ENCODE results near the gene PRKCH. TPM values are rescaled to one million over a fixed set of nuclear protein-coding genes. Genes with fewer than 3 reads are reported as not detected.
A peak's percentile ranks its signal among the peaks of the same experiment; 100 is the strongest.

Gene PRKCH
- total RNA-seq, 1 donor from 2014 or later, result 9.0 TPM

DNA sequence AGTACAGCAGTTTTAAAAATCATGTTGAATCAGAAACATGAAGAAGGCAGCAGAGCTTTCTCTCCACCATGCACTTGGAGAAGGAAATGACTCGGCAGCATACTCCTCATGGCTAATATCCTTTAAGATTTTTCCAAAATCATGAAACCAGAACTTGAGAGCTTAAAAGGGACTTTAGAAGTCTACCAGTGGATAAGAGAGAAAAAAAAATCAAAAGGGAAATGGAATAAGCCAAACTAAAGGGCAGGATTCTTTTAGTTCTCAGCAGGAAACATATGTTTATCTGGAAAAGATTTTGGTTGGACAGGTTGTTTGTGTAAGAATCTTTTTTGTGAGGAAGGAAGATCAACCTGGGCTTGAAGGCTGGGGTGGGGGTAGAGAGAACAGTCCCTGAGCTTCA is 111.8 kb downstream of the PRKCH start:
- H3K36me3 Mint-ChIP-seq, result peaks cover 2% of the 10 kb centered on the region
- TF ChIP-seq, protein P1, sequence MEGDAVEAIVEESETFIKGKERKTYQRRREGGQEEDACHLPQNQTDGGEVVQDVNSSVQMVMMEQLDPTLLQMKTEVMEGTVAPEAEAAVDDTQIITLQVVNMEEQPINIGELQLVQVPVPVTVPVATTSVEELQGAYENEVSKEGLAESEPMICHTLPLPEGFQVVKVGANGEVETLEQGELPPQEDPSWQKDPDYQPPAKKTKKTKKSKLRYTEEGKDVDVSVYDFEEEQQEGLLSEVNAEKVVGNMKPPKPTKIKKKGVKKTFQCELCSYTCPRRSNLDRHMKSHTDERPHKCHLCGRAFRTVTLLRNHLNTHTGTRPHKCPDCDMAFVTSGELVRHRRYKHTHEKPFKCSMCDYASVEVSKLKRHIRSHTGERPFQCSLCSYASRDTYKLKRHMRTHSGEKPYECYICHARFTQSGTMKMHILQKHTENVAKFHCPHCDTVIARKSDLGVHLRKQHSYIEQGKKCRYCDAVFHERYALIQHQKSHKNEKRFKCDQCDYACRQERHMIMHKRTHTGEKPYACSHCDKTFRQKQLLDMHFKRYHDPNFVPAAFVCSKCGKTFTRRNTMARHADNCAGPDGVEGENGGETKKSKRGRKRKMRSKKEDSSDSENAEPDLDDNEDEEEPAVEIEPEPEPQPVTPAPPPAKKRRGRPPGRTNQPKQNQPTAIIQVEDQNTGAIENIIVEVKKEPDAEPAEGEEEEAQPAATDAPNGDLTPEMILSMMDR (IDR thresholded peaks at IDR 0.05; ENCODE audit: unreplicated experiment), result no peak
- peak overlapping the region; percentile 62 for H3K27ac Mint-ChIP-seq
- no peak for DNase-seq (ENCODE audit: low spot score in 2 of 2, unreplicated experiment in 2 of 2)
- peaks cover 6% of the 10 kb centered on the region for H3K9me3 Mint-ChIP-seq
- H3K4me3 Mint-ChIP-seq, result no peak overlapping the region
- no peaks in the 10 kb centered on the region for H3K27me3 Mint-ChIP-seq (ENCODE audit: low read depth)
- peaks cover 22% of the 10 kb centered on the region for H3K4me1 Mint-ChIP-seq

DNA sequence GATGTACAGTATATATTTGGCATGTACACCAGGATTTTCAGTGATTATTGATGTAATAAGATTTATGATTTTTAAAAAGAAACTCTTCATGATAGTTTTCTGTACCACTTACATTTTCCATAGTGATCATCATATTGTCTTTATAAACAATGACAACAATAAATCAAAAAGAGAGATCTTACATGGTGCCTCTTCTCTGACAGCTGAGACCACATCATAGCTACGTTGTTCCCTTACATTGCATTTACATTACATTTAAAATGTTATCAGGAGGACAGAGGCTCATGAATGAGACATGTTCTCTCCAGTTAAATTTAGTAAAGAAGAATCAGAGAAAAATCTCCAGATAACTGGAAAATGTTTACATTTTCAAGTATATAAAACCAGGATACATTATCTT is 112.4 kb downstream of the PRKCH start:
- Mint-ChIP-seq H3K4me1 (peaks cover 23% of the 10 kb centered on the region), H3K9me3 (peaks cover 6% of the 10 kb centered on the region), H3K4me3 (no peak overlapping the region), H3K36me3 (peaks cover 2% of the 10 kb centered on the region), H3K27ac (no peak overlapping the region), H3K27me3 (ENCODE audit: low read depth) (no peaks in the 10 kb centered on the region)
- TF ChIP-seq, protein P1 (IDR thresholded peaks at IDR 0.05; ENCODE audit: unreplicated experiment), result no peak
- DNase-seq (ENCODE audit: low spot score in 2 of 2, unreplicated experiment in 2 of 2), result no peak

DNA sequence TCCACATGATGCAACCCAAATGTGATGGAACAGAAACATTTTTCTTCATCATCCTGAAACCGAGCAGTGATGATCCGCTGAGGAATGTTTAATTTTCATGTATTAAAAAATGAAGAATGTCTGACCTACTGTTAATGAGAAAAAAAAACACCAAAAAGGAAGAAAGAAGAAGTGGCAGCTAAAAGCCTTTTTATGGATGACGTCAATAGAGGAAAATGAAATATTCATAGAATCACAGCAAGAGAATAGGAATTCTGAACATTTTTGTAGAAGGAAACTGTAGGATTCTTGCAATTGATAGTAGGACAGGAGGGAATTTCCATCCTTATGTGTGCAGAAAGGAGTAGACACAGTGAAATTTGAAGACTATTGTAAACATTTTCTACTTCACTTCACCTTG is 112.9 kb downstream of the PRKCH start:
- H3K4me1 Mint-ChIP-seq, result peaks cover 24% of the 10 kb centered on the region
- H3K4me3 Mint-ChIP-seq, result no peak overlapping the region
- no peak for DNase-seq (ENCODE audit: low spot score in 2 of 2, unreplicated experiment in 2 of 2)
- H3K9me3 Mint-ChIP-seq, result peaks cover 6% of the 10 kb centered on the region
- H3K27ac Mint-ChIP-seq, result no peak overlapping the region
- H3K27me3 Mint-ChIP-seq (ENCODE audit: low read depth), result no peaks in the 10 kb centered on the region
- peaks cover 2% of the 10 kb centered on the region for H3K36me3 Mint-ChIP-seq
- TF ChIP-seq, protein P1 (IDR thresholded peaks at IDR 0.05; ENCODE audit: unreplicated experiment), result no peak

DNA sequence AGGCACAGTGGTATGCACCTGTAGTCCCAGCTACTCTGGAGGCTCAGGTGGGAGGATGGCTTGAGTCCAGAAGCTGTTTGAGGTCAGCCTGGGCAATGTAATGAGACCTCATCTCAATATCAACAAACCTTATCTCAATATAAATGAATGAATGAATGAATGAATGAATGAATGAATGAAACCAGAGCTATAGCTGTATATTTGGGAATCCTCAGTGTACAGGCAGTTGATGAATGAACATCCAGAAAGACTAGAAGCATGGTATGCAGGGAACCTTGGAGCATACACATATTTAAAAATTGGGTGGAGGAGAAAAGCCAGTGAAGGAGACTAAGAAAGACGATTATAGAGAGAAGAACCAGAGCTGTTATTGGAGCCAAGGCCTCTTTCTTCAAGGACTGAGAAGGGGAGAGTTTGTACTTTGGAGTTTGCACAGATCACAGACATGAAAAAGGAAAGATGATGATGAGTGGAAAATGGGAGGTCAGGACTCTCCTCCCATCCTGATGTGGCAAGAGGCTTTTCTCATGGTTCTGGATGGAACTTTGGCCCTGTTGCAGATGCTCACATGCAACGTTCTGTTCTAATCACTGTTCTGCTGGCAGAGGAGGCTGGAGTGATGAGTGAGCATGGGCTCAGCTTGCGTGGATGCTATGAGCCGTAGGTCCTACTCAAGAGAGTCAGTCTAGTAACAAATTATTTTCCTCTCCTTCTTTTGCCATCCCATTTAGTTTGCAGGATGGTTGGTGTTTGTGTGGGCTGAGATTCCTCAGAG is 114.4 kb downstream of the PRKCH start:
- H3K27ac Mint-ChIP-seq, result no peak overlapping the region
- TF ChIP-seq, protein P1 (IDR thresholded peaks at IDR 0.05; ENCODE audit: unreplicated experiment), result no peak
- DNase-seq (ENCODE audit: low spot score in 2 of 2, unreplicated experiment in 2 of 2), result no peak
- peaks cover 2% of the 10 kb centered on the region for H3K36me3 Mint-ChIP-seq
- peaks cover 30% of the 10 kb centered on the region for H3K4me1 Mint-ChIP-seq
- H3K4me3 Mint-ChIP-seq, result no peak overlapping the region
- no peaks in the 10 kb centered on the region for H3K27me3 Mint-ChIP-seq (ENCODE audit: low read depth)
- H3K9me3 Mint-ChIP-seq, result peaks cover 6% of the 10 kb centered on the region

DNA sequence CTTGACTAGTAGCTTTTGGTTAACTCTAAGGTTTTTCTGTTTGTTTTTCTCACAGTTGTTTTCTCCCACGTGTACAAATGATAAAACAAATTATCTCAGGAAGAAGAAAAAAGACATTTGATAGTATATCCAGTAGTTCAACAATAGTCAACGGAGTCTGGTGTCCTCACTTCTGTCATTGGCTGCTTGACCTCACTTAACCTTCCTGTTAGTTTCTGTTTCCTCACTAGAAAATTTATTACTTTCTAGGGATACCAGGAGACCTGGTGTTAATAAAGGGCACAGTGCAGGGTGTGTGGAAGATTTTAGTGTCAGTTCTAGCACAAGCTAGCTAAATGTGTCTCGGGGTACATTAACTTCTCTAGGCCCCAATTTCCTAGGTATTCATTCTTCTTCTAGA is 116.0 kb downstream of the PRKCH start:
- TF ChIP-seq, protein P1 (IDR thresholded peaks at IDR 0.05; ENCODE audit: unreplicated experiment), result no peak
- no peak overlapping the region for H3K27ac Mint-ChIP-seq
- no peaks in the 10 kb centered on the region for H3K27me3 Mint-ChIP-seq (ENCODE audit: low read depth)
- no peaks in the 10 kb centered on the region for H3K9me3 Mint-ChIP-seq
- peaks cover 30% of the 10 kb centered on the region for H3K4me1 Mint-ChIP-seq
- no peaks in the 10 kb centered on the region for H3K36me3 Mint-ChIP-seq
- no peak for DNase-seq (ENCODE audit: low spot score in 2 of 2, unreplicated experiment in 2 of 2)
- no peak overlapping the region for H3K4me3 Mint-ChIP-seq
